Measurements from ENCODE around the gene BLMH. TPM values are rescaled to one million over a fixed set of nuclear protein-coding genes. Genes with fewer than 3 reads are reported as not detected.

BLMH gene
- polyA plus RNA-seq, 1 of the 3 experiments (the other 2 are of a cell fraction) = 19.4 TPM

GRCh38 chr17:30241051-30241450, 50.7 kb downstream of the BLMH start:
- no peaks in the 10 kb centered on the region for H3K9me2 ChIP-seq
- H3K36me3 ChIP-seq (replicated peaks in 1 of 2; ENCODE audit: control insufficient read depth in 1 of 2, insufficient read depth in 2 of 2, low read length in 1 of 2) = no peaks in the 10 kb centered on the region
- no peak for DNase-seq
- no peaks in the 10 kb centered on the region for H3K9me3 ChIP-seq
- H3K4me3 ChIP-seq (ENCODE audit: low read depth in 2 of 2, low read length in 1 of 2) = no peak overlapping the region
- peaks cover under 1 to 3% of the 10 kb centered on the region in 2 experiments; a peak in 1 of 4 replicates for H3K4me1 ChIP-seq (ENCODE audit: control insufficient read depth in 1 of 2, insufficient read depth in 2 of 2, low read depth in 1 of 2, low read length in 1 of 2)
- no peak overlapping the region for H3K4me2 ChIP-seq
- H3K27me3 ChIP-seq (ENCODE audit: insufficient read depth) = peaks cover 3% of the 10 kb centered on the region
- POLR2A ChIA-PET = no interaction called here
- no peak overlapping the region for H3K27ac ChIP-seq (ENCODE audit: low read depth in 2 of 2, low read length in 1 of 2)
- CTCF ChIA-PET = interaction anchor here (1.3 kb wide), 1 partner anchor 136 kb away, joined by 4 read pairs; no protein-coding TSS in a partner anchor
- TF ChIP-seq SMC3 (IDR thresholded peaks at IDR 0.05; ENCODE audit: low read depth, low read length) = no peak
- no peak for TF ChIP-seq YY1 (IDR thresholded peaks at IDR 0.05; ENCODE audit: low read depth)
- no peak for TF ChIP-seq CHD2 (IDR thresholded peaks at IDR 0.05; ENCODE audit: low read length, partially characterized antibody)
- TF ChIP-seq USF1 (IDR thresholded peaks at IDR 0.05; ENCODE audit: borderline replicate concordance, low read depth) = no peak
- H3K9ac ChIP-seq = no peak overlapping the region
- WGBS (ENCODE audit: low lambda C conversion rate) = 85% methylated on average over 6 of the region's 6 CpGs
- no peaks in the 10 kb centered on the region for H3K79me2 ChIP-seq (ENCODE audit: insufficient read depth)
- no peak overlapping the region for H2AFZ ChIP-seq (ENCODE audit: low read depth)
- H4K20me1 ChIP-seq (ENCODE audit: insufficient read depth) = no peaks in the 10 kb centered on the region
- H3F3A ChIP-seq (replicated peaks; ENCODE audit: insufficient read depth) = peaks cover 6% of the 10 kb centered on the region

GRCh38 chr17:30240177-30240576, 51.6 kb downstream of the BLMH start:
- Histone ChIP-seq H3K4me2 (no peak overlapping the region), H3K79me2 (ENCODE audit: insufficient read depth) (no peaks in the 10 kb centered on the region), H3K36me3 (replicated peaks in 1 of 2; ENCODE audit: control insufficient read depth in 1 of 2, insufficient read depth in 2 of 2, low read length in 1 of 2) (no peaks in the 10 kb centered on the region), H3K4me1 (ENCODE audit: control insufficient read depth in 1 of 2, insufficient read depth in 2 of 2, low read depth in 1 of 2, low read length in 1 of 2) (peaks cover 1 to 8% of the 10 kb centered on the region in 2 experiments; a peak in 1 of 4 replicates), H3K9ac (no peak overlapping the region), H2AFZ (ENCODE audit: low read depth) (no peak overlapping the region), H3K27ac (ENCODE audit: low read depth in 2 of 2, low read length in 1 of 2) (no peak overlapping the region), H3K9me3 (no peaks in the 10 kb centered on the region), H4K20me1 (ENCODE audit: insufficient read depth) (no peaks in the 10 kb centered on the region), H3K27me3 (ENCODE audit: insufficient read depth) (peaks cover 11% of the 10 kb centered on the region), H3K4me3 (ENCODE audit: low read depth in 2 of 2, low read length in 1 of 2) (no peak overlapping the region), H3K9me2 (no peaks in the 10 kb centered on the region), H3F3A (replicated peaks; ENCODE audit: insufficient read depth) (no peaks in the 10 kb centered on the region)
- no peak for TF ChIP-seq EP300 (IDR thresholded peaks at IDR 0.05; ENCODE audit: borderline replicate concordance in 1 of 2, low read depth in 1 of 2, low read length in 1 of 2)
- no peak for TF ChIP-seq SMC3 (IDR thresholded peaks at IDR 0.05; ENCODE audit: low read depth, low read length)
- no peak for TF ChIP-seq GATA2 (CRISPR knock-in tag; IDR thresholded peaks at IDR 0.05)
- TF ChIP-seq CHD2 (IDR thresholded peaks at IDR 0.05; ENCODE audit: low read length, partially characterized antibody) = no peak
- no peak for TF ChIP-seq RFX5 (IDR thresholded peaks at IDR 0.05; ENCODE audit: low read length)
- no peak for TF ChIP-seq ZBTB33 (IDR thresholded peaks at IDR 0.05; ENCODE audit: borderline replicate concordance, low read depth)
- TF ChIP-seq MXI1 (IDR thresholded peaks at IDR 0.05; ENCODE audit: low read depth, low read length) = no peak
- TF ChIP-seq ELF1 (IDR thresholded peaks at IDR 0.05) = no peak
- TF ChIP-seq MAX (IDR thresholded peaks at IDR 0.05; ENCODE audit: low read depth) = no peak
- no peak for TF ChIP-seq RAD21 (IDR thresholded peaks at IDR 0.05; ENCODE audit: low read length)
- no peak for TF ChIP-seq TAF1 (IDR thresholded peaks at IDR 0.05; ENCODE audit: borderline replicate concordance, low read depth, low read length)
- TF ChIP-seq YY1 (IDR thresholded peaks at IDR 0.05; ENCODE audit: low read depth) = no peak
- TF ChIP-seq EZH2phosphoT487 (IDR thresholded peaks at IDR 0.05; ENCODE audit: borderline replicate concordance, low read depth) = no peak
- no peak for TF ChIP-seq NRF1 (IDR thresholded peaks at IDR 0.05; ENCODE audit: low read depth, low read length)
- no peak for TF ChIP-seq TEAD4 (IDR thresholded peaks at IDR 0.05; ENCODE audit: borderline replicate concordance, insufficient read depth)
- no peak for TF ChIP-seq FOSL2 (IDR thresholded peaks at IDR 0.05; ENCODE audit: borderline replicate concordance, low read depth)
- no peak for TF ChIP-seq POLR2AphosphoS5 (IDR thresholded peaks at IDR 0.05; ENCODE audit: low read depth, low read length)
- TF ChIP-seq MEF2A (IDR thresholded peaks at IDR 0.05; ENCODE audit: borderline replicate concordance, low read depth) = no peak
- no peak for TF ChIP-seq USF2 (IDR thresholded peaks at IDR 0.05; ENCODE audit: borderline replicate concordance, low read depth, low read length)
- no peak for DNase-seq
- WGBS (ENCODE audit: low lambda C conversion rate) = 85% methylated on average over 8 of the region's 8 CpGs
- POLR2A ChIA-PET = no interaction called here
- CTCF ChIA-PET = interaction anchor here (1.1 to 6.0 kb wide), 3 partner anchors 96 to 136 kb away, joined by 3 to 65 read pairs (median 6); no protein-coding TSS in a partner anchor
